Naive thymus-derived CD8-positive, alpha-beta T cell (primary cell): Measurements from ENCODE around the gene DUOX1. TPM values are rescaled to one million over a fixed set of nuclear protein-coding genes. Genes with fewer than 3 reads are reported as not detected.

Experiments
- ATAC-seq, 2 donors: fragments of 150-1000 bp; cut with Tn5 transposase in 1 of 2; sonication (Bioruptor Pico), chemical (Tn5 transposase) in 1 of 2; 1 replicate in 1 of 2; 2 replicates in 1 of 2; pipeline ENCODE4 v1.10.0; 2021; ENCODE audit warnings: mild to moderate bottlenecking in 2 of 2, moderate library complexity in 2 of 2
- POLR2A ChIA-PET: fragments of 350-600 bp; sonication (Branson Sonifier 250); formaldehyde crosslinking; loops from one replicate; lab custom pipeline; 2021; ENCODE audit warnings: antibody characterized with exemption; lab: Charles Lee
- DNase-seq, 10 donors: peaks; one replicate each; pipeline versions ENCODE4 v3.0.0 to v3.0.0-alpha.2; 2020 to 2022
- H3K27ac Mint-ChIP-seq, 10 donors: one replicate each; pipeline ENCODE4 v1.8.0; 2020 to 2022; ENCODE audit warnings: mild to moderate bottlenecking in 10 of 10, mixed read lengths in 10 of 10, moderate library complexity in 4 of 10, inconsistent platforms in 1 of 10
- H3K27me3 Mint-ChIP-seq, 5 donors: one replicate each; pipeline ENCODE4 v1.8.0; 2021 to 2022; ENCODE audit warnings: mixed read lengths in 5 of 5
- H3K36me3 Mint-ChIP-seq, 3 donors: one replicate each; pipeline ENCODE4 v1.8.0; 2020 to 2022; ENCODE audit warnings: mixed read lengths in 3 of 3, mild to moderate bottlenecking in 2 of 3, inconsistent platforms in 1 of 3
- H3K4me1 Mint-ChIP-seq, 4 donors: one replicate each; pipeline ENCODE4 v1.8.0; 2021 to 2022; ENCODE audit warnings: mixed read lengths in 4 of 4
- H3K4me3 Mint-ChIP-seq, 10 donors: one replicate each; pipeline ENCODE4 v1.8.0; 2020 to 2022; ENCODE audit warnings: mild to moderate bottlenecking in 10 of 10, mixed read lengths in 10 of 10, moderate library complexity in 6 of 10, inconsistent platforms in 1 of 10
- H3K9me3 Mint-ChIP-seq, 9 donors: one replicate each; pipeline ENCODE4 v1.8.0; 2020 to 2022; ENCODE audit warnings: mixed read lengths in 9 of 9, mild to moderate bottlenecking in 3 of 9, inconsistent platforms in 1 of 9, moderate library complexity in 1 of 9
- polyA plus RNA-seq, 3 donors: library from polyadenylated mRNA; unstranded; fragments of 300-500 nt; fragmentation: Illumina TruSeq; gene quantifications; one replicate each; pipeline ENCODE4 v1.2.3, GENCODE V29; 2021
- total RNA-seq, 8 experiments: library from RNA in 2 of 8; stranded (reverse) in 2 of 8; gene quantifications; one replicate each; pipeline ENCODE4 v1.2.3 and lab custom pipeline; 2021 to 2026

Gene DUOX1
- total and polyA plus RNA-seq, 5 experiments from 2014 or later: 0.35 to 3.7 (median 0.40) TPM; not detected in 2

- Mint-ChIP-seq H3K36me3 (no peaks in the 10 kb centered on the region), H3K4me3 (no peak overlapping the region), H3K9me3 (no peaks in the 10 kb centered on the region), H3K4me1 (peaks cover 2 to 4% (median 3%) of the 10 kb centered on the region in 4 donors), H3K27me3 (peaks cover 2 to 6% (median 4%) of the 10 kb centered on the region in 5 donors), H3K27ac (no peak overlapping the region)
- DNase-seq (peak in 1 of 10 donors; percentile 16), ATAC-seq (no peak)
- POLR2A ChIA-PET: no interaction called here
Observed at GRCh38 chr15:45141386-45141785, 11.6 kb downstream of the DUOX1 start.

GRCh38 chr15:45143056-45143455 lies 13.3 kb downstream of the DUOX1 start:
- DNase-seq: peak in 1 of 10 donors; percentile 22
- H3K27me3 Mint-ChIP-seq: no peaks in the 10 kb centered on the region
- peaks cover 1 to 5% (median 3%) of the 10 kb centered on the region in 4 donors for H3K4me1 Mint-ChIP-seq
- POLR2A ChIA-PET: interaction anchor here (0.5 to 1.2 kb wide), 3 partner anchors 53 to 125 kb away, joined by 3 to 7 read pairs (median 3); no protein-coding TSS in a partner anchor
- H3K4me3 Mint-ChIP-seq: no peak overlapping the region
- no peak overlapping the region for H3K27ac Mint-ChIP-seq
- no peak for ATAC-seq
- no peaks in the 10 kb centered on the region for H3K9me3 Mint-ChIP-seq
- H3K36me3 Mint-ChIP-seq: no peaks in the 10 kb centered on the region

- peaks cover 4 to 8% (median 4%) of the 10 kb centered on the region in 4 donors for H3K4me1 Mint-ChIP-seq
- DNase-seq (peak in 1 of 10 donors; percentile 30), ATAC-seq (no peak)
- H3K27me3 Mint-ChIP-seq: no peaks in the 10 kb centered on the region
- POLR2A ChIA-PET: no interaction called here
- H3K27ac Mint-ChIP-seq: peak overlapping the region in 1 of 10 donors; percentile 41
- no peak overlapping the region for H3K4me3 Mint-ChIP-seq
- H3K36me3 Mint-ChIP-seq: no peaks in the 10 kb centered on the region
- no peaks in the 10 kb centered on the region for H3K9me3 Mint-ChIP-seq
Observed at GRCh38 chr15:45143946-45144345, 14.2 kb downstream of the DUOX1 start.

- ATAC-seq (no peak), DNase-seq (peak in 1 of 10 donors; percentile 23)
- Mint-ChIP-seq H3K9me3 (no peaks in the 10 kb centered on the region), H3K4me3 (no peak overlapping the region), H3K27me3 (no peaks in the 10 kb centered on the region), H3K36me3 (no peaks in the 10 kb centered on the region), H3K27ac (no peak overlapping the region), H3K4me1 (peaks cover 4 to 8% (median 5%) of the 10 kb centered on the region in 4 donors)
- POLR2A ChIA-PET: no interaction called here
Observed at GRCh38 chr15:45144775-45145174, 15.0 kb downstream of the DUOX1 start.

GRCh38 chr15:45146405-45146804 lies 16.6 kb downstream of the DUOX1 start:
- H3K27me3 Mint-ChIP-seq: no peaks in the 10 kb centered on the region
- ATAC-seq (no peak), DNase-seq (no peak)
- no peaks in the 10 kb centered on the region for H3K36me3 Mint-ChIP-seq
- POLR2A ChIA-PET: no interaction called here
- H3K9me3 Mint-ChIP-seq: no peaks in the 10 kb centered on the region
- H3K4me3 Mint-ChIP-seq: no peak overlapping the region
- H3K27ac Mint-ChIP-seq: no peak overlapping the region
- H3K4me1 Mint-ChIP-seq: peaks cover 4 to 8% (median 5%) of the 10 kb centered on the region in 4 donors

- Mint-ChIP-seq H3K9me3 (no peaks in the 10 kb centered on the region), H3K4me3 (no peak overlapping the region), H3K4me1 (peaks cover 4 to 8% (median 6%) of the 10 kb centered on the region in 4 donors), H3K27me3 (no peaks in the 10 kb centered on the region), H3K36me3 (peaks cover 0 to 5% (median 0%) of the 10 kb centered on the region in 3 donors), H3K27ac (peak overlapping the region in 1 of 10 donors; percentile 19)
- ATAC-seq: no peak
- no peak for DNase-seq
- POLR2A ChIA-PET: no interaction called here
Observed at GRCh38 chr15:45147606-45148005, 17.8 kb downstream of the DUOX1 start.

GRCh38 chr15:45148076-45149059 lies 18.6 kb downstream of the DUOX1 start:
- ATAC-seq (no peak), DNase-seq (peak in 1 of 10 donors; percentile 11)
- Mint-ChIP-seq H3K9me3 (no peaks in the 10 kb centered on the region), H3K4me1 (peaks cover 4 to 8% (median 6%) of the 10 kb centered on the region in 4 donors), H3K36me3 (peaks cover 0 to 5% (median 0%) of the 10 kb centered on the region in 3 donors), H3K27me3 (no peaks in the 10 kb centered on the region), H3K27ac (peak overlapping the region in 3 of 10 donors; percentile 19 to 31 (median 27)), H3K4me3 (no peak overlapping the region)
- POLR2A ChIA-PET: no interaction called here

- DNase-seq: no peak
- Mint-ChIP-seq H3K9me3 (no peaks in the 10 kb centered on the region), H3K4me1 (peaks cover 4 to 8% (median 6%) of the 10 kb centered on the region in 4 donors), H3K36me3 (peaks cover 0 to 5% (median 0%) of the 10 kb centered on the region in 3 donors), H3K27ac (peak overlapping the region in 2 of 10 donors; percentile 31 to 32), H3K4me3 (no peak overlapping the region), H3K27me3 (no peaks in the 10 kb centered on the region)
- POLR2A ChIA-PET: no interaction called here
- ATAC-seq: no peak
Observed at GRCh38 chr15:45149060-45149459, 19.3 kb downstream of the DUOX1 start.

- Mint-ChIP-seq H3K4me3 (no peak overlapping the region), H3K27me3 (no peaks in the 10 kb centered on the region), H3K4me1 (peaks cover 4 to 8% (median 6%) of the 10 kb centered on the region in 4 donors), H3K9me3 (no peaks in the 10 kb centered on the region), H3K36me3 (peaks cover 0 to 5% (median 0%) of the 10 kb centered on the region in 3 donors), H3K27ac (no peak overlapping the region)
- ATAC-seq: no peak
- POLR2A ChIA-PET: no interaction called here
- DNase-seq: no peak
Observed at GRCh38 chr15:45150481-45150880, 20.7 kb downstream of the DUOX1 start.

GRCh38 chr15:45150997-45151396 lies 21.2 kb downstream of the DUOX1 start:
- Mint-ChIP-seq H3K36me3 (peaks cover 0 to 5% (median 0%) of the 10 kb centered on the region in 3 donors), H3K4me3 (no peak overlapping the region), H3K27me3 (no peaks in the 10 kb centered on the region), H3K4me1 (peaks cover 4 to 8% (median 5%) of the 10 kb centered on the region in 4 donors), H3K9me3 (no peaks in the 10 kb centered on the region), H3K27ac (no peak overlapping the region)
- DNase-seq (no peak), ATAC-seq (no peak)
- POLR2A ChIA-PET: no interaction called here

- Mint-ChIP-seq H3K27me3 (no peaks in the 10 kb centered on the region), H3K27ac (no peak overlapping the region), H3K4me3 (no peak overlapping the region), H3K4me1 (peaks cover 4 to 8% (median 6%) of the 10 kb centered on the region in 4 donors), H3K36me3 (peaks cover 0 to 5% (median 0%) of the 10 kb centered on the region in 3 donors), H3K9me3 (no peaks in the 10 kb centered on the region)
- POLR2A ChIA-PET: no interaction called here
- DNase-seq: no peak
- ATAC-seq: no peak
Observed at GRCh38 chr15:45151998-45152828, 22.4 kb downstream of the DUOX1 start.

- Mint-ChIP-seq H3K27me3 (no peaks in the 10 kb centered on the region), H3K27ac (no peak overlapping the region), H3K4me3 (no peak overlapping the region), H3K9me3 (no peaks in the 10 kb centered on the region), H3K36me3 (peaks cover 0 to 8% (median 0%) of the 10 kb centered on the region in 3 donors), H3K4me1 (peaks cover 0 to 15% (median 5%) of the 10 kb centered on the region in 4 donors)
- DNase-seq (no peak), ATAC-seq (no peak)
- POLR2A ChIA-PET: no interaction called here
Observed at GRCh38 chr15:45155739-45156138, 25.9 kb downstream of the DUOX1 start.
